NCI-H446 (cell line): ENCODE measurements around the gene TRAPPC2L.
"Not testable (repeated sequence)": the region's sequence is repeated elsewhere in the genome, so short reads cannot be mapped to it uniquely, and the experiment has no call there.

Experiments
- DNase-seq, 2 experiments: peaks; one replicate each; lab custom pipeline; 2025; lab: John Stamatoyannopoulos, UW

TRAPPC2L gene

DNA sequence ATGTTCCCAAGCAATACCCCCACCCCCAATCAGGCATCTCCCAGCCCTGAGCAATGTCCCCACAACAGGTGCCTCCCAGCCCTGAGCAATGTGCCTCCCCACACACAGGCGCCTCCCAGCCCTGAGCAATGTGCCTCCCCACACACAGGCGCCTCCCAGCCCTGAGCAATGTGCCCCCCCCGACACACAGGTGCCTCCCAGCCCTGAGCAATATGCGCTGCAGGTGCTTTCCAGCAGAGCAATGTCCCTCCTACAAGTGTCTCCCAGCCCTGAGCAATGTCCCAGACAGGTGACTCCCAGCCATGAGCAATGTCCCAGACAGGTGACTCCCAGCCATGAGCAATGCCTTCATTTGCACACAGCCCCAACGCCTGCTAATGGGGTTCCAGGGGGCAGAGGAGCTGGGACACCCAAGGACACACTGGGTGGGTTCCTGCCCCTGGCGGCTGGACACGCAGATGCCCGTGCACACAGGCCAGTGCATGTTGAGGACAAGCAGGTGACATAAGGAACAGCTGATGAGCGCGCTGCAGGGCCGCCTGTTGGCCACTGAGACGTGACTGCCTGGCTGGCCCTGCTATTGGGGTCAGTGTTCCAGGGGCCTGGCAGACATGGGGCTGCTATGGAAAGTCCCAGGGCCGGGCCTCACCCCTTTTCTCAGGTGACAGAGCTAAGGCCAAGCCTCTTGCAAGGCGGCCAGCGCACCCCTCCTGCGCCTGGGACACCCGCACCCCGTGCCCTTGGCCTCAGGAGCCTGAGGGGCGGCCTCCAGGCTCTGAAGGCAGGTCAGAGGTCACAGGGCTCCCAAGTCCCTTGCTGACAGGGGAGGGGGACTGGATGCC, 36.4 kb downstream of the TRAPPC2L start:
- no peak for DNase-seq

GRCh38 chr16:88894266-88894665, 37.3 kb downstream of the TRAPPC2L start:
- not testable (repeated sequence) for DNase-seq

DNA sequence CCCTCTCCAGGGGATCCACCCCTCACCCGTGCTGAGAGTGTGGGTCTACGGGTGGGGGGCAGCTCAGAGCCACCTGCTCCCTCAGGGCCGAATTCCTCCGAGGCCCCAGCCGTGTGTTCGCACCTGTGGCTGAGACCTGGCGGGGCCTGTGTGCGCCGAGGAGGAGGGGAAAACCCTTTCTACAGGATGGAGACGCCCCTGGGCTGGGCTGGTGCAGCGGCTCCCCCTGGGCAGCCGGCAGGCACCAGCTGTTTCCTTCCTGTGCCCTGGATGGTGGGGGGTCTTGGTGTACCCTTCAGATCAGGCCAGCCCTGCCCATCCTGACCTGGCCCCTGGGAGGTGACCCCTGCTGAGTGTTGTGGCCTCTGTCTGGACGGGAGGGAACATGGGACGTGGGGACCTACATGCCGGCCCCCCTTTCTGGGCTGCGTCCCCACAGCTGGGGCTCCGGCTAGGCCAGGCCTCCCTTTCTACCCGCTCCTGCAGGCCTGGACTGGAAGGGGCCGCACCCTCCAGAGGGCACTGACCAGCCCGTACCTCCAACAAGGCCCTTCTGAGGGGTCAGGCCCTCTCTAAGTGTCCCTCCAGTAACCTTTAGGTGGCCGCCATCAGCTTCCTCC, 37.9 kb downstream of the TRAPPC2L start:
- DNase-seq: no peak

DNA sequence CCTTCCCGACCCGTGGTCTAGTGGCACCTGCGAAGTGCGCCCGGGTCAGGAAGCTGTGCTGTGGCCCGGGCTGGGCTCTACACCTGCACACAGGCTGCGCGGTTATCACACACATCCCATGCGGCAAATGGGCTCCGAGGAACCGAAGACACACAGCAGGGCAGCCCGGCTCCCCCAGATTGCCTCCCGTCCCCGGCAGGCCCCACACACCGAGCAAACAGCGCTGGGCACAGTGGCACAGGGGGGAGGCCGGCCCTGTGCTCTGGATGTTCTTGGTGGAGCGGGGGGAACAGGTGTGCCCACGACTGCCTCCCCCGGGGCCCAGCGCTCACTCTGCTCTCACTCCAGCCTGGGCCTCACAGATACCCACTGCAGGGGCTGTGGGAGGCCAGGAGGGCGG, 38.4 kb downstream of the TRAPPC2L start:
- no peak for DNase-seq

DNA sequence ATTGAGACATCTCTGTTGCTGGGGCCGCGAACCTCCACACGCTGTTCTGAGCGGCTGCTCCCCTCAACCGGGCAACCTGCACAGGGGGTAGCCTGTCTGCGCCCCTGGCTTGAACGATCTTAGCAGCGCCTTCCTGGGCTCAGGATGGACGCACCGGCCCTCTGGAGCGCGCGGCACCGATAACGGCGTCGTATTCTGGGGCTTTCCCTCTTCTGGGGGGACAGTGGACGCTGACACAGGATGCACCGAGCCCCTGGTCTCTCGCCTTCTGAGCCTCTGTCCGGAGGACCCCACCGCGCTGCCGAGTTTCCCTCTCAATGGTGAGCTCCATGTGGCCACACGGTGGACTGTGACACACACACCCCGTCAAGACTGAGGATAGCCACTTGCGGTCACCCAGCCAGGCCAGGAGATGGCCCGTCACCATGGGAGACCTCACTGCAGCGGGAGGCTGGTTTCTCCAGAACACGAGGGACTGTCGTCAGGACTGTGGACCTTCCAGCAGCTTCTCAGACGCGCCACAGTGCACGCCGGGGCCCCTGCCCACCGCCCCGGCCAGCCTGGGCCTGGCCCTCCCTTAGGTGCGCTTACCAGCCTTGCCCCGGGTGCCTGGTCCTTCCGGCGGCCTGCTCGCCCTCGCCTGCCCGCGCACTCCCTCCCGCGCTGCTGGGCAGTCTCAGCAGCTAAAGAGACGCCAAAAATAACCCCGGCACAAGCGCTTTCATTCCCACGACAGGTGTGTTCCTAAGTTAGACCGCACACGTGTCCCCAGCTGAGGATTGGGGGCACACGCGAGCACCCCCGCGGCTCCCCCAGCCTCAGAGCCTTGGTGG, 39.5 kb downstream of the TRAPPC2L start:
- no peak for DNase-seq

DNA sequence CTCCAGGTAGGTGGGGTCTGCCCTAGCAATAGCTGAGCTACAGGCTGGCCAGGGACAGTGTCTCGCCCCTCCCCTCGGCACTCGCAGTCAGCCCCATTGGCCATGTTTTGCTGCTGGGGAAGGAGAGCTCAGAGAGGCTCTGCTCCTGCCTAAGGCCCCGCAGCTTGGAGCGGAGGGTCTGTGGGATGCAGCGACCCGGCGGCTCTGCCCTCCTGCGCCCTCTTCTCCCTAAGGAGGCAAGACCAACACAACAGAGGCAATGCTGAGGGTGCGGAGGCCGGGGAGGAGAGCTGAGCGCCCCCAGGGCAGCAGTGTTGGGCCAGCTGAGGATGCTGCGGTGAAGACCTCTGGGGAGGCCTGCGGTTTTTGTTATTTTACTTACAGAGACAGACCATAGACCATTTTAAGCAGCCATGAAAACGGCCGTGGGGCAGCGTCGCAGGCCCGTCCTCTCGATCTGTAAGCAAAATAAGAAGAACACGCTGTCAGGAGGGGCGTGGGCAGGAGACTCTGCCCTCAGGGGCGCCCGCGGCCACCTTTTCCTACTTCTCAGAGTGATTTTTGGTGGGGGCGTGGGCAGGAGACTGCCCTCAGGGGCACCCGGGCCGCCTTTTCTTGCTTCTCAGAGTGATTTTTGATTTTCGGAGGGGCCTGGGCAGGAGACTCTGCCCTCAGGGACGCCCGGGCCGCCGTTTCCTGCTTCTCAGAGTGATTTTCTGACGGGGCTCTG, 40.9 kb downstream of the TRAPPC2L start:
- no peak for DNase-seq

DNA sequence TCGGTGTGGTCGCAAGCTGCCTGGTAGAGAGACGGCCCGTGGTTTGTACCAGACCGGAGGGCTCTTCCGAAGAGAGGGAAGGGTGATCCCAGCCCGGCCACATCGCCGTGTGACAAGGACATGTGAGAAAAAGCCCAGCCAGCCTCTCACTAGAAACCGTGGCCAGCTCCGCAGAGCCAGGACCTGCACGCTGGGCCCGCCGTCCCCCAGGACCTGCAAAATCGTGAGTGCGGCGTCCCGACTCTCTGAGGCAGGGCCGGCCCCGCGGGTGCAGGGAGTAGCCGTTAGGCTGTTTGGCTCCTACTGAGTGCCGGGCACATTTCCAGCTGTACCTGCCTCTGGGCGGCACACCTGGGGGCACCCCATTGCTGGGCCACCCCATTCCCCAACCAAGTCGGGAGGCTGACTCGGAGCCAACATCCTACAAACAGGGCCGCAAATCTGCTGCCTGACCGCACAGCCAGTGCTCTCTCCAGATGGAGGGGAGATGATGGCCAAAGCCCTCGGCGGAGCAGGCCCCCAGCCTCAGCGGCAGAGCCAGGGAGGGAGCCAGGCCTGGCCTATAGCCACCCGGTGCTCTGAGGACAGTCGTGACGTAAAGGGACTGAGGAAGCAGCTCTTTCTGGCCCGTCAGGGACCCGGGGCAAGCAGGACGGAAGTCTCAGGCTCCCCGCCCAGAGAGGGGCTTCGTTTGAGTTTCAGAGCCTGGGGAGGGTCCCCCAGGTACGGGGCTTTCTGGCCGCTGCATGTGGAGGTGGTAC, 43.2 kb downstream of the TRAPPC2L start:
- no peak for DNase-seq

DNA sequence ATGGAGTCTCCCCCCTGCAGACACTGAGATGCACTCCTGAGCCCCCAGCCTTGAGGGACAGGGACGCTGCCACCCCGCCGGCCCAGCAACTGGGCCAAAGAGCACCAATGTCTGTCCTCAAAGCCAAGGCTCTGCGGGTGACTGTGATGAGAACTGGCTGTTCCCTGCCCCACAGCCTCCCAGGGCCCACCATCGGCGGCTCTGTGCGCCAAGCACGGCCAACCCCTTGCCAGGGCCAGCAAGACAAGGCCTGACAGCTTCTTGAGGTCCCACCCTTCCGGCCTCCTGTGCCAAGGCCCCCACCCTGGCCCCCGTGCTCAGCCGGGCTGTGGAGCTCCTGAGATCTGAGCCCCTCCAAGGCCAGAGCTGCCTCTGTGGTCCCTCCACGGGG, 43.7 kb downstream of the TRAPPC2L start:
- DNase-seq: no peak

DNA sequence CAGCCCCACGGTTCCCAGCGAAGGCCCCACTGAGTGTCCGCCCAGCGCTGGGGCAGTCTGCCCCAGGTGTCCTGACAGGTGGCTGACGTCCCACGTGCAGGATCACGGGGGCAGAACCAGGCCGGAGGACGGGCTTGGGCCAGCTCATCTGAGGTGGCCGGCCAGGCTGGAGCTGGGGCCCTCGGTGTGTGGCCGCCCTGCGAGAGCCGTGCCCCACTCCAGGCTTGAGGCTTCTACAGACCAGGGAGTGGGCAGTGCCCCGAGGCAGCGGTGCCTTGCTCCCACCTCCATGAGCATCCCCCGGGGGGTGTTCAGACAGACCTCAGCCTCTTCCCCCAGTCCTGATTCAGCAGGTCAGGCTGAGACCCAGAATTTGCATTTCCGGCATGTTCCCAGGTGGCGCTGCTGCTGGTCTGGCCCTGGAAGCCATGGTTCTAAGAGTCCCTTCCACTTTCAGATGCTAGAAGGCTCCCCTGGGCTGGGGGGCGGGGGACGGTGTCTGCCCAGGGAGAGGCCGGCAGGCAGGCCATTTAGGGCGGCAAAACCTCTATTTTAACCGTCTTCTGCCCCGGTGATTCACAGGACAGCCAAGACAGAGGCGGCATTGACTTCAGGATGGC, 44.9 kb downstream of the TRAPPC2L start:
- DNase-seq: no peak

GRCh38 chr16:88902744-88903143, 45.8 kb downstream of the TRAPPC2L start:
- no peak for DNase-seq

GRCh38 chr16:88903267-88903666, 46.3 kb downstream of the TRAPPC2L start:
- DNase-seq: no peak

DNA sequence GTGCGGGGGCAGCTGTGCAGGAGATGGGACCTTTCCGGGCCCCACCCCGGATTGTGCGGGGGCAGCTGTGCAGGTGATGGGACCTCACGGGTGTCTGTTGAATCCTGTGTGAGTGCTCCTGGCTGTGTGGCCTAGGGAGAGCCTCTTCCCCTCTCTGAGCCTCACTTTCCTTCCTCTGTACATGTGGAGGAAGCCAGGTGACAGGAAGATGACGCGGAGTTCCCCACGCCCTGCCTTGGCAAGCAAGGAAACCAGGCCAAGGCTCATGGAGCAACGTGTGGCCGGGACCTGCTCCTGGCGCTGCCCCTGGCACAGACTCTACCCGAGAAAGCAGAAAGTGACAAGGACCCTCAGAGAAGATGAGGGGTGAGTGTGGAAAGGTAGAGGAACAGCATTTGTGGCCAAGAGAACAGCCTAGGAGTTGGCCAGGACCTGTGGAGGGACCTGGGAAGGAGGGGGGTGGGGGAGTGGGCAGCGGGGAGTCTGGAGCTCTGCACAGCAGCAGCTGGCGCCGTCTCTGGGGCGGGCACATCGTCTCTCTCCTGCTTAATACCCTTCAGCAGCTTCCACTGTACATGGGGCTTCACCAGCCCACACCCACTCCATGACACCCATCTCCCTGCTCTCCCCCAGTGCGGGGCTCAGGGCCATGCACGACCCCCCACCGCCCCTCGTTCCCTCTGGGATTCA, 47.9 kb downstream of the TRAPPC2L start:
- no peak for DNase-seq

DNA sequence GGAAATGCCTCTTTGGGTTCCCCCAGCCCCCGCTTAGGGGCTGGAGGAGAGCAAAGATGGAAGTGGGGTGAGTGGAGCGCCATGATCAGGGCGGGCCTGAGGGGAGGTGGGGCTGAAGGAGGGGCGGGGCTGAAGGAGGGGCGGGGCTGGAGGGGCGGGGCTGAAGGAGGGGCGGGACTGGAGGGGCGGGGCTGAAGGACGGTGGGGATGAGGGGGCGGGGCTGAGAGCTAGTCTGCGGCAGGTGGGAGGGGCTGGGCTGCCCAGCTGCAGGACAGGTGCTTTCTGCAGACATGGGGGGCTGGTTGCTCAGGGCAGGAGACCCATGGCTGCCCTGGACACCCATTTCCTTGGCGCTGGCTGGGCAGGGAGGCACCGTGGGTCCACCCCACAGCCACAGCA, 48.6 kb downstream of the TRAPPC2L start:
- no peak for DNase-seq

DNA sequence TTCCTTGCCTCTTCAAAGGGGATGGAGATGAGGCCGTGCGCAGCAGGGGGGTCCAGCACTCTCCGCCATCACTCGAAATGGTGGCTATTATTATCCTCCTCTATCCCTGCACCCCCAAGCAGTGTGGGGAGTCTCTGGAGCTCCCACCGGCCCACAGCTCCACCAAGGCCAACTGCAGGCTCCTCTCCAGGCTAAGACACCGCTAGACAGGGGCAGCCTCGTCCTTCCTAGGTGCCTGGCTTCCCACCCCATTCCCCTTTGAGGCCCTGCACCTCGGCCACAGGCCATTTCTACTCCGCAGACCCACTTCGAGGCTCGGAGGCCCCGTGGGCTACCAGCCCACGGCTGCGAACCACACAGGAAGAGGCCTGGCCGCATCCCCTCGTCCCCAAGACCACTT, 49.1 kb downstream of the TRAPPC2L start:
- no peak for DNase-seq

GRCh38 chr16:88906535-88907105, 49.7 kb downstream of the TRAPPC2L start:
- no peak for DNase-seq

DNA sequence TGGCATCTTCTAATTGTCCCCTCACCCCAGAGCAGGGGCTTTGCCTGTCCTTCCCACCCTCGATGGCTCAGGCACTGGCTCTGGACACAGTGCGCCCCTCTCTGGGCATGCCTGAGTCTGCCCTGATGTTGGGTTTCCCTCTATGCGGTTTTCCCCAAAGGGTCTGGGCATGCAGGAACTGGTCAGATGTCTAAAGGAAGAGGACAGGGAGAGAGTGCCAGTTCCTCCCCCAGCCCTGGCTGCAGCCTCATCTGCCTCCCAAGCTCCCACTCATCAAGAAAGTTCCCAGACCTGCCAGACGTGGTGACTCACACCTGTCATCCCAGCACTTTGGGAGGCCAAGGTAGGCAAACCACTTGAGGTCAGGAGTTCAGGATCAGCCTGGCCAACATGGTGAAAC, 50.8 kb downstream of the TRAPPC2L start:
- DNase-seq: no peak

DNA sequence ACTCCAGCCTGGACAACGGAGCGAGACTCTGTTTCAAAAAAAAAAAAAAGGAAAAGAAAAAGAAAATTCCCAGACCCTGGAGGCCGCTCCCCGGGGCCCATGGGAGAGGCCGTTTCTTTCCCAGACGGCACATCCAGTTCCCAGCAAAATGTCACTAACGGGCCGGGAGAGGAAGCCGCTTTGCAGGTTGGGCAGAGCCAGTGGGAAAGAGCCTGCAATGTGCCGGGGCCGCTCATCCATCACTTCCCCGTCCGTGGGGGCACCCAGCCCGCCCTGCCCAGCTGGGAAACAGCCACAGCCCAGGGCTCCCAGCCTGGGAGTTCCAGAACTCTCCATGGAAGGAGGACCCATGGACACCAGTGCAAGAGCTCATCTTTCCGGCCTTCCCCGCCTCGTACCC, 51.4 kb downstream of the TRAPPC2L start:
- DNase-seq: no peak

DNA sequence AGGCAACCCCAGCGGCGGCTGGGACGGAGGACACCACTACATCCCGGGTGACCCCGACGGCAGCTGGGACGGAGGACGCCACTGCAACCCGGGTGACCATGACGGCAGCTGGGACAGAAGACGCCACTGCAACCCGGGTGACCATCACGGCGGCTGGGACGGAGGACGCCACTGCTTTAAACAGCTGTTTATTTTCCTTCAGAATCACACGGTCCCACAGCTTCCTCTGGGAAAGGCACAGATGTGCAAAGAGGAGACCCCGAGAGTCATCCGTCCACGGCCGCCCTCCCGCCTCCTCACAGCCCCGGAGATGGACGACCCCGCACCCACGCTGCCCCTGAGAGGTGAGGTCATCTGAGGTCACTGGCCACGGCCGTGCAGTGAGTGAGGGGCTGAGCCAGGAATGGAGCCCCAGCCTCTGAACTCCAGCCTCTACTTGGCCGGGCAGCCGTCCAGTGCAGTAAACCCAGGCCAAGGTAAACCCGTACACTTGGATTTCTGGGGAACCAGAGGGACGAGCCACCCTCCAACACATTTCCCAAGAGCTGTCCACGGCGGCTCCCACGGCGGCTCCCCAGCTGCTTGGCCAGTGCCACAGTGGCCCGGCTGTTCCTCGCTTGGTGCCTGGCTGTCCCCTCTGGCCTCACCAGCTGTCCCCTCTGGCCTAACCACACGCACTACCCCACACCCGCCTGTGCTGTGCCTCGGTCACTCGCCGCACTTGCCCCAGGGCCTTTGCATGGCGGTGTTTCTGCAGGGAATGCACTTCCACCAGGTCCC, 52.7 kb downstream of the TRAPPC2L start:
- DNase-seq: no peak
